ENCODE data around the gene PRM1.
A peak's percentile ranks its signal among the peaks of the same experiment; 100 is the strongest.
"Not testable (repeated sequence)": the region's sequence is repeated elsewhere in the genome, so short reads cannot be mapped to it uniquely, and the experiment has no call there.

Gene PRM1

GRCh38 chr16:11297492-11298142 is 16.5 kb upstream of the PRM1 start:
- DNase-seq (ENCODE audit: low read depth) = peak; percentile 72

DNA sequence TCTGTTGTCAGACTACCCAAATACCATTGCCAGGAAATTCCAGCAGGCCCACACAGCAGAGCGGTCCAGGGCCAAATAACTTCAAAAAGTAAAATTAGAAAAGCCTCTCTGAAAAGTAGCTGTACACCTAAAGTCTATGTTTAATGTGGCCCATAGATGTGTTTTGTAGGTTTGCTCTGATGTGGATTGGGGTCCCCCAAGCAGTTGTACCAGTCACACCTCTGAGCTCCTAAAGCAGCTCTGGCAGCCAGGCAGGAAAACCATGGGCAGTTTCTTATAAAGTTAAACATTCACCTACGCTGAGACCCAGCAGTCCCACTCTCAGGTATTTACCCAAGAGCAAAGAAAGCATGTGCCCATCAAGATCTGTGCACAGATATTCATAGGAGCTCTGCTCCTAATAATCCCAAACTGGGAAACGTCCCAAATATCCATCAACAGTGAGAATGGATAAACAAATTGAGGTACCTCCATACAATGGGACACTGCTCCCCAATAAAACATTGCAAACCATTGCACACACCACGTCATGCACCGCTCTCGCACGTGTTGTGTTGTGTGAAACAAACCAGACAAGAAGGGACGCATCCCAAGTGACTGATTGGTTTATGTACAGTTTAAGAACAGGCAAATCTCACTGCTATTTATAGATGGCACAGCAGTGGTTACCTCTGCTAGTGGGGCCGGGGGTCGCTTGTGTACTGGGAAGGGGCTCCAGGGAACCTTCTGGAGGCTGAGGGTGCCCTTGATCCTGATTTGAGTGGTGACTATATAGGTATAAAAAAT is 15.8 kb upstream of the PRM1 start:
- no peak for DNase-seq (ENCODE audit: low read depth)

- no peak for DNase-seq (ENCODE audit: low read depth)
Observed at GRCh38 chr16:11296351-11296705, 15.2 kb upstream of the PRM1 start.

DNA sequence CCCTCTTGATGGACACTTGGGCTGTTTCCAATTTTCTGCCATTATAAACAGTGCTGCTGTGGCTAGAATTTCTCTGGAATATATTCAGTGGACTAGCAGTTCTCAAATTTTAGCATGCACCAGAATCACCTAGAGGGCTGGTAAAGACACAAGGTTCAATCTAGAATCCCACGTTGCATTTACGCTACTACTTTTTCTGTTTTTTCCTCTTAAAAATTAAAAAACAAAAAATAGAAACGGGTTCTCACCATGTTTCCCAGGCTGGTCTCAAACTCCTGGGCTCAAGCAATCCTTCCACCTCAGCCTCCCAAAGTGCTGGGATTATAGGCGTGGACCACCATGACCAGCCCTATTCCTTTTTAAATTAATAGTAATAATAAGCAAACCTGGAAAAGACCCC is 14.5 kb upstream of the PRM1 start:
- no peak for DNase-seq (ENCODE audit: low read depth)

GRCh38 chr16:11292076-11292748 is 11.1 kb upstream of the PRM1 start:
- no peak for DNase-seq (ENCODE audit: low read depth)

DNA sequence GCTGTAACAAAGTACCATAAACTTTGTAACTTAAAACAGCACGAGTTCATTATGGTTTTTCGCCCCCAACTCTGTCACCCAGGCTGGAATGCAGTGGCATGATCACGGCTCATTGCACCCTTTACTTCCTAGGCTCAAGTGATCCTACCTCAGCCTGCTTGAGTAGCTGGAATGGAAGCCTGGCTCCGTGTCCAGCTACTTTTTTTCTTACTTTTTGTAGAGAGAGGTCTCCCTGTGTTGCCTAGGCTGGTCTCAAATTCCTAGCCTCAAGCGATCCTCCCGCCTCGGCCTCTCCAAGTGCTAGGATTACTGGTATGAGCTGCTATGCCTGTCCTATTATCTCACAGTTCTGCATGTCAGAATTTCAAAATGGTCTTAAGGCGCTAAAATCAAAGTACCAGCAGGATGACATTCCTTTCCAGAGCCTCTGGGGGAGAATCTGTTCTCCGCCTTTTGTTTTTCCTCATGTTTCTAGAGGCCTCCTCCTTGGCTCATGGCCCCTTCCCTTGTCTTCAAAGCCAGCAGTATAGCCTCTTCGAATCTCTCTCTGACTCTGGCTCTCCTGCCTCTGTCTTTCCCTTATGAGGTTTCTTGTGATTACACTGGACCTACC is 10.1 kb upstream of the PRM1 start:
- DNase-seq (ENCODE audit: low read depth) = no peak

DNA sequence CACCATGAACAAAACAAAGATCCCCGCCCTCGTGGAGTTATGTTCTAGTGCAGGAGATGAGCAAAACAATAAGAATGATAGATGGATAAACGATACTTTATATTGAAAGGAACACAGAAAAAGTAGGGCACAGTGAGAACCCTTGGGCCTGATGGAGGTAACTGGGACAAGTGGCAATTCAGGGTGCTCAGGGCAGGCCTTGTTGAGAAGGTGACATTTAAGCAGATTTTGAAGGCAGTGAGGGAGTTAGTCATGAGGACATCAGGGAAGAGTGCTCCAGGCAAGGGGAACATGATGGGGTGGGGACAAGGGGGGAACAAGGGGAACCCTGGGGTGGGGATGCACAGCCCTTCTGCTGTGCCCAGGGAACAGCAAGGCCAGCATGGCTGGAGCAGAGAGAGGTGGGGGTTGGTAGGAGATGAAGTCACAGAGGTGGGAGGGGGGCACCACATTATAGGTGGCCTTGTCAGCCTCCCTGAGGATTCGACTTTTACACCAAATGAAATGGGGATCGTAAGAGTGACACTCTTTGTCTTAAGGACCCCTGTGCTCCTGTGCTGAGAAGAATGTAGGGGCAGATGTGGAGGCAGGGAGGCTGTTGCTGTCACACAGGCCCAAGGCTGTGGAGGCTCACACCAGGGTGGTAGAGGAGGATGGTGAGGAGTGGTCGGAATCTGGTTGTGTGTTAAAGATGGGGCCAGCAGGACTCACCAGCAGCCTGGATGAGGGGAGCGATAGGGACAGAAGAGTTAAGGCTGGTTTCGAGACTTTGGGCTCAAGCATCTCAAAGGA is 9.2 kb upstream of the PRM1 start:
- no peak for DNase-seq (ENCODE audit: low read depth)

- not testable (repeated sequence) for DNase-seq (ENCODE audit: low read depth)
Observed at GRCh38 chr16:11289696-11290095, 8.6 kb upstream of the PRM1 start.

DNA sequence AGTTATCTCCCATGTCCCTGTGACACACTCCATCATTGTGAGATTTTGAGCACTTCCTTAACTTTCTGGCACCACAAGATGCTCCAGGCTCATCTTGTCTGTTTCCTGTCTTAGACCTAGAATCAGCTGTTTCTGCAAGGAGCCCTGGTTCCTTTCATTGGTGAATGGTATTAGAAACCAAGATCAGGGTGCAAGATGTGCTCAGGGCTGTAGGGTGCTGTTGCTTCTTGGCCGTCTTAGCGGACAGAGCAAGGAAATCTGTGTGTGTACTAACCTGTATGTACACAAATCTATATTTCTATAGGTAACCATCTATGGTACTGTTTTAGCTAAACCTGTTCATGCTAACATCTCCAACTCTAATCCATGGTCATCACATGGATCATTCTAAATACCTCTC is 8.1 kb upstream of the PRM1 start:
- no peak for DNase-seq (ENCODE audit: low read depth)

DNA sequence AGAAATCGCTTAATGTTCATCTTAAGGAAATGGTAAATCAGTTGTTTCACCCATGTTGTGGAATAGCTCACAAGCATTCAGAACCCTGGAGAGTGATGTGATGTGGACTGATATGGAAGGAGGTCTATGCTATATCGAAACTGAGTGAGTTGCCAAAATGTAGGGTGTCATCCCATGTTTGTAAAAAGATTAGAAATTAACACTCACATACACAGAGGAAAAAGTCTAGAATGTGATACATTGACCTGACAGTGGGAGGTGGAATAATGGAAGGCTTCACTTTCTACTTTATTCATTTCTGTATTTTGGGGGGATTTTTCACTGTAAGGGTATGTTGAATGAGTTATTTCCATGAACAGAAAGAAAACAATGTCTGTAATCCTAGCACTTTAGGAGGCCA is 4.7 kb upstream of the PRM1 start:
- DNase-seq (ENCODE audit: low read depth) = no peak

GRCh38 chr16:11283820-11284248 is 2.7 kb upstream of the PRM1 start:
- no peak for DNase-seq (ENCODE audit: low read depth)

DNA sequence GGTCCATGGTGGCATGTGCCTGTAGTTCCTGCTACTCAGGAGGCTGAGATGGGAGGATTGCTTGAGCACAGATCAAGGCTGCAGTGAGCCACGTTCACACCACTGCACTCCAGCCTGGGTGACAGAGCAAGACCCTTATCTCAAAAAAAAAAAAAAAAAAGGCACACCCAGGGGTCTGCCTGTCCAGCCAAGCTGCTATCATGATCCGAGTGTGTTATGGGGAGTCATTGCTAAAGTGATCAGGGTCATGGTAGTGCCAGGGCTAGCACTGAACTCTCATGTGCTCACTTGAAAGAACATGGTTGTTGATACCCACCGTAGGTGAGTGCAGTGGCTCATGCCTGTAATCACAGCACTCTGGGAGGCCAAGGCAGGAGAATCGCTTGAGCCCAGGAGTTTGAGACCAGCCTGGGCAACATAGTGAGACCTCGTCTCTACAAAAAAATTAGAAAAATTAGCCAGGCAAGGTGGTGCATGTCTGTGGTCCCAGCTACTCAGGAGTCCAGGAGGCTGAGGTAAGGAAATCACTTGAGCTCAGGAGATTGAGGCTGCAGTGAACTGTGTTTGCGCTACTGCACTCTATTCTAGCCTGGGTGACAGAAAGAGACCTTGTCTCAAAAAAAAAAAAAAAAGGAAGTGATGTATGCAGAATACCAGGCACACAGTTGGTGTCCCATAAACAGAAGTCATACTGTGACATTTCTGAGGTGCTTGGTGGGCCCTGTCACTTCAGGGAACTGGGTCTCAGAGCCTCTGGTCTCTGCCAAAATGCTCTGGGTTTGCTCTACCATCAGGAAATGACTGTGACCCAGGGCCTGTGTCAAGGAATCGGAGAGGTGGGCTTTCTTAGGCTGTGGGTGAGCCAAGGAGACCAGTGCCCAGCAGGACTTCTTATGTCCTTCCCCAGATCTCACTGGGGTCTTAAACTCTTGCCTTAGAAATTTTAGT is 2.2 kb downstream of the PRM1 start:
- no peak for DNase-seq (ENCODE audit: low read depth)

DNA sequence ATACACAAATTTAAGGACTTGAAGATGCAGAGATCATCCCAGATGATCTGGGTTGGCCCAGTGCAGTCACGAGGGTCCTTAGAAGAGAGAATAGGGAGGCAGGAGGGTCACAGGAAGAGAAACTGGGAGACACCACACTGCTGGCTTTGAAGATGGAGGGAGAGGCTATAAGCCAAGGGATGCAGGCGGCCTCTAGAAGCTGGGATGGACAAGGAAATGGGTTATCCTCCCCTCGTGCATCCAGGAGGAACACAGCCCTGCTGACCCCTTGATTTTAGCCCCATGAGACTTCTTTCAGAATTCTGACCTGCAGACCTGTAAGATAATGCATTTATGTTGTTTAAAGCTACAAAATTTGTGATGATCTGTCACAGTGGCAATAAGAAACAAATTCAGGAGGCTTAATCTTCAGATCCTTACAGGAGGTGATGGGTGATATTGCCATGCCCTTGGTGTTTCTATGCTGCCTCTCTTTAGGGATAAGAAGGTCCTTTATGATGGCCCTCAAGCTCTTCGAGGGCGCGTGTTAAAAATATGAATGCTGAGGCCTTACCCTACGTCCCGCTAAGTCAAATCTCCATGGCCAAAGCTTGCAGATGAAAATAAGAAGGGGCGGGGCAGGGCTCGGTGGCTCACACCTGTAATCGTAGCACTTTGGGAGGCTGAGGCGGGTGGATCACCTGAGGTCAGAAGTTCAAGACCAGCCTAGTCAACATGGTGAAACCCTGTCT is 3.4 kb downstream of the PRM1 start:
- DNase-seq (ENCODE audit: low read depth) = no peak

DNA sequence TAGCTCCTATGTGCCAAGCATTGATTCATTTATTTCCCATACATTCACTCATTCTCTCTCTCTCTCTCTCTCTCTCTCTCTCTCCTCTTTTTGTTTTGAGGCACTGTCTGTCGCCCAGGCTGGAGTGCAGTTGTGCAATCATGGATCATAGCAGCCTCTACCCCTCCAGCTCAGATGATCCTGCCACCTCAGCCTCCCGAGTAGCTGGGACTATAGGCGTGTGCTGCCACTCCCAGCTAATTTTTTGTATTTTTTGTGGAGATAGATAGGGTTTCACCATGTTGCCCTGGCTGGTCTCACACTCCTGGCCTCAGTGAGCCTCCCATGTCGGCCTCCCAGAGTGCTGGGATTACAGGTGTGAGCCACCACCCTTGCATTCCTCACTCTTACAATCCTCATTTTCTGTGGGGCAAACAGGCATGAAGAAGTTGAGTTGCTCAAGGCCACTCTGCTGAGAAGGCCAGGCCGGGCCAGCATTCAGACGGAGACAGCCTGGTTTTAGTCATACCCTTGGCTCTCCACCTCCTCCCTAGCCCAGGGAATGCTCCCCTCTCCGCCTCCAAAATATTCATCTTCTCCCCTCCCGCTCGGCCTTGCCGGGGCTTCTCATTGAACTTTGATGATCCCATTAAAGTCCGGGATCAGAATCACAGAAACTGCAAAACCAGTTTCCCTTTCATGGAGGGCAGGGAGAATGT is 4.1 kb downstream of the PRM1 start:
- DNase-seq (ENCODE audit: low read depth) = no peak

DNA sequence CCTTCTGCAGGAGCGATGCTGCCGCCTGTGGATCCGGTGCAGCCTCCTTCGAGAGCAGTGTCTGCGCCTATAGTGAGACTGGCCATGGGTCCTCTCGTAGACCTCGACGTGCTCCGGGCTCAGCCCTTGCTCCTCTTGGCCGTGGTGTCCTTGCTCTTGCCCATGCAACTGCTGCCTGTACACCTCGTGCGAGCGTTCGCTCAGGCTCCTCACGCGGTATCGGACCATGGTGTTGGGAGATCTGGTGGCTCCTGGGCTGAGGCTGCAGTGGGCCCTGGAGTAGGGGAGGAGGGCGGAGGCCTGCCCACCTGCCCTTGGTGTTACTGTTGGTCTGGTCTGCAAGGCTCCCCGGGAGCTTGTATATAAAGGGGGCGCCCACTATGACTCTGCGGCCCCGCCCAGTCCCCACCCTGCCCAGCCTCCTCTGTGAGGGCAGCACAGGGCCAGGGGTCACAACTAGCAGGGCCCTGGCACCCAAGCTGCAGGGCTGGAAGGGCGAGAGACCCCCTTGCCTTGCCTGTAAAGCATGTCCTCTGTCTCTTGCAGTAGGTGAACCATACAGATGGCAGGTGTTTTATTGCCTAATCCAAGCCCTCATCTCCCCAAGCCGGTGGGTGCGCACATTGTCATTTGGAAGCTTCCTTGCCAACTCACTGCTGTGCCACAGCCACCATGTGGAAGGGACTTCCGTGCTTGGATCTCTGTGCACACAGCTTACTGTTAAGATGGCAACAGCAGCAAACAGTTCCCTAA is 4.8 kb downstream of the PRM1 start, which contains the start of gene PRM2:
Gene PRM2 (minus strand): TSS at position 338 of the 753 bp plus-strand sequence. CDS start 110 bp downstream, at position 228.
- DNase-seq (ENCODE audit: low read depth) = no peak

- DNase-seq (ENCODE audit: low read depth) = no peak
Observed at GRCh38 chr16:11274964-11275363, 6.2 kb downstream of the PRM1 start.

- no peak for DNase-seq (ENCODE audit: low read depth)
Observed at GRCh38 chr16:11273721-11274324, 7.3 kb downstream of the PRM1 start.

Measured in iris pigment epithelial cell (primary cell).